IPS-18c (cell line): ENCODE data around the gene SLC6A19.
"Not testable (repeated sequence)": the region's sequence is repeated elsewhere in the genome, so short reads cannot be mapped to it uniquely, and the experiment has no call there.

ENCODE experiments used
- H3K4me3 ChIP-seq: 2 replicates; pipeline ENCODE4 v1.7.0; 2013; ENCODE audit warnings: low read depth, mild to moderate bottlenecking, low read length, moderate library complexity; ENCODE audit not compliant: insufficient read depth
- H3K9me3 ChIP-seq: one replicate; pipeline ENCODE4 v1.6.1; 2013; ENCODE audit warnings: mild to moderate bottlenecking, low read length, moderate library complexity; ENCODE audit not compliant: control insufficient read depth, insufficient read depth

SLC6A19 gene

GRCh38 chr5:1253456-1254105 lies 52.2 kb downstream of the SLC6A19 start:
- Histone ChIP-seq H3K9me3 (peaks cover 2% of the 10 kb centered on the region), H3K4me3 (no peak overlapping the region)

GRCh38 chr5:1254196-1254595 lies 52.8 kb downstream of the SLC6A19 start:
- Histone ChIP-seq H3K4me3 (no peak overlapping the region), H3K9me3 (peaks cover under 1% of the 10 kb centered on the region)

GRCh38 chr5:1255081-1255561 lies 53.7 kb downstream of the SLC6A19 start:
- no peaks in the 10 kb centered on the region for H3K9me3 ChIP-seq
- no peak overlapping the region for H3K4me3 ChIP-seq

DNA sequence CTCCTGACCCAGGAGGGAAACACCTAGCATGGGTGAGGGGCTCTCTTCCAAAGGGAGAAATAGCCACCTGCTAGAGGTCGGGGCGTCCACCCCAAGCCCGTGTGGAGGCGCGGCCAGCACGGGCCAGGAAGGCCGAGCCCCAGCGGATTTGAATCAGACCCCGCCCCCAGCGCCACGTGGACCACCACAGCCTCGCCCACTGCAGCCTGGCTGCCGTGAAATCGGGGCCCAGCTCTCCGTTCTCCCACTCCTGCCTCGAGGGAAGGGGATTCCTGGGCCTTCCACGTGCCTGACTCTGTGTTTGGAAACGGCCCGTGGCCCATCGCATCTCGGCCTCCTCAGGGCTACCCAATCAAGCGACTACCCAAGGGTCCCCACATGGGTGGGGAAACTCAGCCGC lies 55.4 kb downstream of the SLC6A19 start:
- Histone ChIP-seq H3K4me3 (no peak overlapping the region), H3K9me3 (peaks cover 4% of the 10 kb centered on the region)

DNA sequence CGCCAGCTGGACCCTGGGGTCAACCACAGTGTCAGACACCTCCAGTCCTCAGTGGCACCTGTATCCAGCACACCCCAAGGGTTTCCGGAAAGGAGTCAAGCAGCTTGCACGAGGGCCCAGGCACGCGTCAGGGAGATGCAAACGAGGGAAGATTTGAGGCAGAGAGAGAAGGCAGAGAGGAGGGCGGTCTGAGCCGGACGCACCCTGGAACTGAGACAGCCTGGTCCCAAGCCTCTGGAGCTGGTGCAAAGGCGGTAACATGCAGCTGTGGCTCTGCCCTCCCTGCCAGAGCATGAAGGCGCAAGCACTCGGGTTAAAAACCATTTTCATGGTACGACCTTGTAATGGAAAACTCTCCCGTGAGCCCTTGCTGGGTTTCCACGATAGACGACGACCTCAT lies 56.0 kb downstream of the SLC6A19 start:
- Histone ChIP-seq H3K4me3 (no peak overlapping the region), H3K9me3 (peaks cover 5% of the 10 kb centered on the region)

DNA sequence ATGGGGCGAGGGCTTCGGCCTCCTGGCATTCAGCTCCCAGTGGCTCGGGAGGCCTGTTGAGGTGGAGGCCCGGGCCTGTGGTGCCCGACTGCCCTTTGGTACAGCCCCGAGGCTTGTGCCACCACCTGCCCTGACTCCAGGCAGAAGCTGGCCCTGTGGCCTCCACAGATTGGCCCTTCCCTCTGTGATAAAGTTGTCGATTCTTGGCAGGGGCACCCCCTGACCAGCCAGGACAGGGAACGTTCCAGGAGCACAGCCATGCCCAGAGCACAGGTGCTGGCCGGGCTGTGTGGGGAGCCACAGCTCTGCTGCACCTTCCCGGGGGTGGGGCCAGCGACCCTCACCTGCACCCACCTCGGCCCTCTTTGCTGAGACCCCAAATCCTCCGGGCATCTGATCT lies 56.4 kb downstream of the SLC6A19 start:
- H3K4me3 ChIP-seq = no peak overlapping the region
- peaks cover 6% of the 10 kb centered on the region for H3K9me3 ChIP-seq

GRCh38 chr5:1259806-1260480 lies 58.5 kb downstream of the SLC6A19 start:
- Histone ChIP-seq H3K4me3 (no peak overlapping the region), H3K9me3 (peaks cover 17% of the 10 kb centered on the region)

DNA sequence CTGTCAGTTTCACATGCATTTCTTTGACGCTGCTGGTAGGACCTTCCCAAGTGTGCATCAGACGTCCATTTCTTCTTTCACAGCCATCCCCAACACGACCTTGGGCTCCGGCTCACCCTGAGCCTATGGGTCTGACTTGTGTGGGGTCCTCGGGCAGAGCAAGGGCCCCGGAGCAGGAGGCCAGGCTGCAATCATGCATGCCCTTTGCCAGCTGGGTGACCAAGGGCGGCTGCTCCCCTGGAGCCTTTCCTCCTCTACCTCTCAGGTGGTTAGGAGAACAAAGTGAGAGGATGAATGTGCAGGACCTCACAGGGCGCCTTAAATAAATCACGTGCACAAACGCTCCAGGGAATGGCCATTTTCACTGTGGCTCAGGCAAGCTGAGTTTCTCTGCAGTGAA lies 60.2 kb downstream of the SLC6A19 start:
- Histone ChIP-seq H3K9me3 (peaks cover 17% of the 10 kb centered on the region), H3K4me3 (no peak overlapping the region)

DNA sequence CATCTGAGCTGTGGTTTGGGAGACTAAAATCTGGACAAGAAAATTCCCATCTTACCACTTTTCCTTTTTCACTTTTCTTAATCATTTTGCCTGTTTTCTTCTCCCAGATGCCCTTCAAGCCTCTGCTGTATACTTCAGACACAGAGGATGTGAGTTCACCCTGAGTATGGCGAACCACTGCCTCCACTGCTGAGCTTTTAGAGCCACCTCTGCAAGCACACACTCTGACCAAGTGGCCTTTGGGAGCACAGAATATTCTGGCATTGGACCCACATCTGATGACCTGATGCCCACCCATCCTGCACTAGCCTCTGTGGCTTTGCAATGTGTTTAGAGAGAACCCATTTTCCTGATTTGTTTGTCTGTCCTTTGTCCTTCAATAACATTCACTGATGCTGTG lies 61.0 kb downstream of the SLC6A19 start:
- Histone ChIP-seq H3K9me3 (peaks cover 17% of the 10 kb centered on the region), H3K4me3 (no peak overlapping the region)

DNA sequence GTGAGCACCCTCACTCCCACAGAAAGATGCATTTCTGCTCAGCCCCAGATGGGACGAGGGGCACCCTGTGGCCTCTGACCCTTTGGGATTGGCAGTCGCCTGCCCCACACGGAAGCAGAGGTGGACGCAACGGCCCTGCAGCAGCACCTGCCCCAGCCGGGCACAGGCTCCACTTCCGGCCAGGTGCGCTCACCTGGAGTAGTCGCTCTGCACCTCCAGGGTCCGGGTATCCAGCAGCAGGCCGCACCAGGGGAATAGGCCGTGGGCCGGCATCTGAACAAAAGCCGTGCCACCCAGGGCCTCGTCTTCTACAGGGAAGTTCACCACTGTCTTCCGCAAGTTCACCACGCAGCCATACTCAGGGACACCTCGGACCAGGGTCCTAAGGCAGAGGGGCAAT lies 62.8 kb downstream of the SLC6A19 start:
- Histone ChIP-seq H3K4me3 (no peak overlapping the region), H3K9me3 (peaks cover 17% of the 10 kb centered on the region)

GRCh38 chr5:1265026-1265425 lies 63.6 kb downstream of the SLC6A19 start:
- Histone ChIP-seq H3K4me3 (no peak overlapping the region), H3K9me3 (peaks cover 17% of the 10 kb centered on the region)

DNA sequence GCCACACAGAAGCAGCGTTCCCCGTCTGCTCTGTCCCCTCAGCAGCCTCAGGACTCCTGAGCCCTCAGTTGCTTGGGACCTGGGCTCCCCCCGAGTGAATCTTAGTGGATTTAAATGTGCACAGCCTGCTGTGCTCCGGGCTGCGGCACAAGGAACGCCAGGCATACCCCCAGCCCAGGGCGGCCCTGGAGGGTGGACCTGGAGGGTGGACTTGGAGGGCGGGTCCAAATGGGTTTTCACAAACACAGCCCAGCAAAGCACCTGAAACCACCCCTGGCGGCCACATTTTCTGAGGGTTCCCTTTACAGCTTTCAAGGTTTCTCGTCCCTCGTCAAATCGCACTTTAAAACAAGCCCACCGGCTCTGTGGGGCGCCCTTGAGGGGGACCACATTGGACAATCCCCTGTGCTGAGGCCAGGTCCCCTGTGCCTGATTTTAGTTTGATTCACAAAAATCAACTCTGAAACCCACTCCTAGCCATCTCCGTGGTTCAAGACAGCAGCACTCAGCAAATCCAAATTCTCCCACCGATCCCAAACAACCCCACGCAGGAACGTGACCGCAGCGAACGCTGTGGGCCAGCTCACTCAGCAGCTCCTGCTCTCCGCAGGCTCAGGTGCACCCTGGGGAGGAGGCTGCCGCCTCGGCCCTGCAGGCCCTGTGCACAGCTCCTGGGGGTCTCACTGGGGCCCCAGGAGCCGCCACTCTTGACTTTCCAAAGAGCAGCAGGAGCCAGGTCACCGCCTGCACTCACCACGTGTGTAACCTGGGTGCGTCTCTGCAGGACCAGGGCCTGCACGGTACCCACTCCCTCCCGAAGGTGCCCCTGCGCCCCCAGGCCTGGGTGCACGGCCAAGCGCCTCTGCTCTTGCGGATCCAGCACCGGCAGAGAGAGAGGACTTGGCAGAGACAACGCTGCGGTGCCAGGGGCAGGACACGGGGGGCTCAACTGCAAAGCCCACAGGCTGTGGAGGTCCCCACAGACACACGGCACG lies 64.4 kb downstream of the SLC6A19 start:
- no peak overlapping the region for H3K4me3 ChIP-seq
- peaks cover 17% of the 10 kb centered on the region for H3K9me3 ChIP-seq

- peaks cover 13% of the 10 kb centered on the region for H3K9me3 ChIP-seq
- no peak overlapping the region for H3K4me3 ChIP-seq
Observed at GRCh38 chr5:1266791-1267190, 65.4 kb downstream of the SLC6A19 start.

GRCh38 chr5:1267464-1267863 lies 66.1 kb downstream of the SLC6A19 start:
- peaks cover 12% of the 10 kb centered on the region for H3K9me3 ChIP-seq
- not testable (repeated sequence) for H3K4me3 ChIP-seq

DNA sequence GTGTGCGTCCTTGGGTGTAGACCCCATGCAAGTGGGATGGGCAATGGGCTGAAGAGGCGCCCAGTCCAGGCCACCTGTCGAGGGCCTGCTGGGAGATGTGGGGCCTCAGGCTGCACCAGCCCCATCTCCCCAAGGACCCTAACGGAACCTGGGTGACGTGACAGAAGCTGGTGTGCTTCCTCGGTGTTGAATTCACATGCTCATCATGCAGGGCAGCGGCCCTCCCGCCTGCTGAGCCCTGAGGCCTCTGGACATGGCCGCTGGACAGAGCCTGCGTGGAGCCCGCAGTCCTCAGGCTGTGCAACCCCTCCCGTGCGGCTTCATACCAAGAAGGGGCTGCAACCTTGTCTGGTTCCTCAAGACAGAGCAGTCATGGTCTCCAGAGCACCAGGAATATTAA lies 66.7 kb downstream of the SLC6A19 start:
- H3K4me3 ChIP-seq = no peak overlapping the region
- H3K9me3 ChIP-seq = peaks cover 9% of the 10 kb centered on the region

- Histone ChIP-seq H3K9me3 (peaks cover 4% of the 10 kb centered on the region), H3K4me3 (no peak overlapping the region)
Observed at GRCh38 chr5:1268666-1269065, 67.3 kb downstream of the SLC6A19 start.

GRCh38 chr5:1270426-1270825 lies 69.0 kb downstream of the SLC6A19 start:
- Histone ChIP-seq H3K4me3 (no peak overlapping the region), H3K9me3 (no peaks in the 10 kb centered on the region)
